ENCODE measurements around the gene SAP25. TPM values are rescaled to one million over a fixed set of nuclear protein-coding genes. Genes with fewer than 3 reads are reported as not detected.

SAP25 gene
- total RNA-seq (1 to 10 TPM in 2 of 9 donors, under 1 TPM in 3, not detected in 4; 0.35 to 2.3 (median 0.72) TPM), polyA plus RNA-seq (under 1 TPM; 0.30 to 0.65 TPM)
- long read RNA-seq, donor 1 = 0 reads
- long read RNA-seq, donor 2 = 0 reads
- long read RNA-seq, donor 3 = 0 reads

GRCh38 chr7:100573691-100574361, at the start of gene SAP25:
TSS of gene SAP25 (minus strand) at chr7:100573900. CDS start at chr7:100573742, 158 bp downstream.
- intact Hi-C loops (cut with DNase I) = no loop called here
- peaks cover 3 to 55% (median 49%) of the 10 kb centered on the region in 9 donors for H3K36me3 ChIP-seq
- H3K27me3 ChIP-seq = no peaks in the 10 kb centered on the region
- H3K4me3 ChIP-seq = no peak within 1 kb of the TSS
- WGBS, 4 donors = 91 to 93% (median 92%) methylated on average over 40 to 70 of the region's 70 CpGs
- ATAC-seq (no peak), DNase-seq (peak in 2 of 5 donors; percentile 18 to 58)
- H3K9me3 ChIP-seq = no peaks in the 10 kb centered on the region
- H3K4me1 ChIP-seq = peaks cover 0 to 23% (median 13%) of the 10 kb centered on the region in 12 donors
- H3K27ac ChIP-seq = no peak within 1 kb of the TSS
- TF ChIP-seq POLR2A (IDR thresholded peaks at IDR 0.05) = no peak
- no peak for TF ChIP-seq CTCF (IDR thresholded peaks at IDR 0.05)

- 85 to 87% (median 86%) methylated on average over 8 of the region's 8 CpGs for WGBS, 4 donors
- intact Hi-C loops (cut with DNase I) = loop anchor here in 1 of 10 donors (5.0 kb wide), 1 partner anchor 66 kb away; no protein-coding TSS in a partner anchor
- Histone ChIP-seq H3K36me3 (peaks cover 0 to 6% (median 0%) of the 10 kb centered on the region in 9 donors), H3K4me1 (peaks cover 0 to 6% (median 0%) of the 10 kb centered on the region in 12 donors), H3K9me3 (no peaks in the 10 kb centered on the region), H3K4me3 (no peak overlapping the region), H3K27me3 (no peaks in the 10 kb centered on the region), H3K27ac (no peak overlapping the region)
- TF ChIP-seq POLR2A (IDR thresholded peaks at IDR 0.05) (no peak), CTCF (IDR thresholded peaks at IDR 0.05) (no peak)
- no peak for DNase-seq
- ATAC-seq = no peak
Measured at GRCh38 chr7:100621554-100621953, 47.9 kb upstream of the SAP25 start.

GRCh38 chr7:100620804-100621203, 47.1 kb upstream of the SAP25 start:
- Histone ChIP-seq H3K27ac (no peak overlapping the region), H3K27me3 (no peaks in the 10 kb centered on the region), H3K36me3 (peaks cover 0 to 6% (median 0%) of the 10 kb centered on the region in 9 donors), H3K9me3 (no peaks in the 10 kb centered on the region), H3K4me3 (no peak overlapping the region), H3K4me1 (no peaks in the 10 kb centered on the region)
- WGBS, 4 donors = 93 to 95% (median 95%) methylated on average over 23 of the region's 23 CpGs
- TF ChIP-seq CTCF (IDR thresholded peaks at IDR 0.05) = no peak
- no peak for TF ChIP-seq POLR2A (IDR thresholded peaks at IDR 0.05)
- intact Hi-C loops (cut with DNase I) = loop anchor here in 1 of 10 donors (5.0 kb wide), 1 partner anchor 66 kb away; no protein-coding TSS in a partner anchor
- no peak for DNase-seq
- no peak for ATAC-seq

- H3K4me3 ChIP-seq = no peak overlapping the region
- H3K27ac ChIP-seq = no peak overlapping the region
- H3K36me3 ChIP-seq = peaks cover 0 to 6% (median 0%) of the 10 kb centered on the region in 9 donors
- no peaks in the 10 kb centered on the region for H3K9me3 ChIP-seq
- ATAC-seq (no peak), DNase-seq (no peak)
- 92 to 100% (median 94%) methylated on average over 6 of the region's 6 CpGs for WGBS, 4 donors
- H3K27me3 ChIP-seq = no peaks in the 10 kb centered on the region
- H3K4me1 ChIP-seq = no peaks in the 10 kb centered on the region
- no peak for TF ChIP-seq POLR2A (IDR thresholded peaks at IDR 0.05)
- no peak for TF ChIP-seq CTCF (IDR thresholded peaks at IDR 0.05)
- intact Hi-C loops (cut with DNase I) = loop anchor here in 1 of 10 donors (5.0 kb wide), 1 partner anchor 67 kb away; no protein-coding TSS in a partner anchor
Measured at GRCh38 chr7:100620239-100620638, 46.5 kb upstream of the SAP25 start.
